Common myeloid progenitor, CD34-positive (primary cell): ENCODE data around the gene A4GALT. TPM values are rescaled to one million over a fixed set of nuclear protein-coding genes. Genes with fewer than 3 reads are reported as not detected.

ENCODE experiments used
- CTCF ChIA-PET: fragments of 350-600 bp; sonication (Branson Sonifier 250); formaldehyde crosslinking; loops from one replicate; lab custom pipeline; 2021; ENCODE audit warnings: antibody characterized with exemption; lab: Charles Lee
- POLR2A ChIA-PET: fragments of 350-600 bp; sonication (Branson Sonifier 250); formaldehyde crosslinking; loops from one replicate; lab custom pipeline; 2021; ENCODE audit warnings: antibody characterized with exemption; lab: Charles Lee
- DNase-seq, 3 donors: peaks; one replicate each; pipeline versions ENCODE4 v3.0.0 to v3.0.0-alpha.2; 2013
- H3K27ac ChIP-seq, 2 experiments: 1 replicate in 1 of 2; 2 replicates in 1 of 2; pipeline ENCODE4 v1.7.0; 2013; ENCODE audit warnings: inconsistent platforms in 2 of 2, low read length in 2 of 2, mild to moderate bottlenecking in 2 of 2, low read depth in 1 of 2, moderate library complexity in 1 of 2; ENCODE audit not compliant: severe bottlenecking in 2 of 2, insufficient read depth in 1 of 2, poor library complexity in 1 of 2
- H3K27me3 ChIP-seq, 5 experiments: replicated peaks in 2 of 5; 1 replicate in 3 of 5; 2 replicates in 2 of 5; pipeline versions ENCODE4 v1.6.1 to v1.7.0; 2013; ENCODE audit warnings: low read length in 4 of 5, mild to moderate bottlenecking in 2 of 5, moderate library complexity in 2 of 5, inconsistent platforms in 1 of 5; ENCODE audit not compliant: insufficient read depth in 5 of 5, control insufficient read depth in 4 of 5
- H3K36me3 ChIP-seq, 4 experiments: 1 replicate in 2 of 4; 2 replicates in 2 of 4; pipeline versions ENCODE4 v1.6.1 to v1.7.0; 2013; ENCODE audit warnings: low read length in 3 of 4, control low read depth in 1 of 4, mild to moderate bottlenecking in 1 of 4; ENCODE audit not compliant: control insufficient read depth in 4 of 4, insufficient read depth in 4 of 4
- H3K4me1 ChIP-seq, 4 experiments: 1 replicate in 3 of 4; 2 replicates in 1 of 4; pipeline versions ENCODE4 v1.6.1 to v1.7.1; 2013; ENCODE audit warnings: low read length in 3 of 4, mild to moderate bottlenecking in 3 of 4, control low read depth in 1 of 4, inconsistent platforms in 1 of 4, moderate library complexity in 1 of 4; ENCODE audit not compliant: control insufficient read depth in 4 of 4, insufficient read depth in 4 of 4; ENCODE audit errors: control extremely low read depth in 1 of 4
- H3K4me3 ChIP-seq, 7 experiments: 1 replicate in 4 of 7; 2 replicates in 3 of 7; pipeline versions ENCODE4 v1.5.1 to v1.7.0; 2013; ENCODE audit warnings: mild to moderate bottlenecking in 7 of 7, low read length in 6 of 7, moderate library complexity in 6 of 7, inconsistent platforms in 2 of 7, low read depth in 2 of 7, control low read depth in 1 of 7; ENCODE audit not compliant: insufficient read depth in 4 of 7, control insufficient read depth in 1 of 7; ENCODE audit errors: extremely low read depth in 1 of 7
- H3K9me3 ChIP-seq, 5 experiments: 1 replicate in 4 of 5; 2 replicates in 1 of 5; pipeline versions ENCODE4 v1.6.1 to v1.7.1; 2013; ENCODE audit warnings: low read length in 4 of 5, mild to moderate bottlenecking in 2 of 5, inconsistent platforms in 1 of 5, low read depth in 1 of 5, moderate library complexity in 1 of 5; ENCODE audit not compliant: control insufficient read depth in 4 of 5, insufficient read depth in 2 of 5; ENCODE audit errors: control extremely low read depth in 1 of 5
- WGBS: methylation state at CpG from one replicate; pipeline ENCODE4 v1.1.5; 2013; ENCODE audit not compliant: insufficient coverage; 5-methylcytosine and 5-hydroxymethylcytosine counted together
- polyA plus RNA-seq: library from polyadenylated mRNA; unstranded; fragments of 120-200 nt; gene quantifications from one replicate; pipeline ENCODE4 v1.2.1, GENCODE V29; 2013

Gene A4GALT
- 0.21 TPM for polyA plus RNA-seq

GRCh38 chr22:42720263-42721044 lies at the start of gene A4GALT:
Gene A4GALT (minus strand): TSS chr22:42720870. CDS start chr22:42693951, 26,919 bp downstream.
- no peak within 1 kb of the TSS for H3K27ac ChIP-seq

GRCh38 chr22:42770448-42770726 lies 49.7 kb upstream of the A4GALT start:
- no peaks in the 10 kb centered on the region for H3K27me3 ChIP-seq
- H3K27ac ChIP-seq: no peak overlapping the region
- CTCF ChIA-PET: interaction anchor here (1.1 kb wide), 1 partner anchor 9 kb away, joined by 3 read pairs; no protein-coding TSS in a partner anchor
- POLR2A ChIA-PET: interaction anchor here (0.8 kb wide), 1 partner anchor 47 kb away, joined by 6 read pairs; no protein-coding TSS in a partner anchor
- H3K4me3 ChIP-seq: no peak overlapping the region
- H3K9me3 ChIP-seq: no peaks in the 10 kb centered on the region
- WGBS: 98% methylated on average over 4 of the region's 4 CpGs
- peaks cover 0 to 14% (median 7%) of the 10 kb centered on the region in 4 experiments for H3K4me1 ChIP-seq
- H3K36me3 ChIP-seq: no peaks in the 10 kb centered on the region
- no peak for DNase-seq

More at GRCh38 chr22:42720263-42721044, at the start of gene A4GALT:
- peak in 1 of 3 donors; percentile 41 for DNase-seq
- POLR2A ChIA-PET: no interaction called here
- CTCF ChIA-PET: interaction anchor here (1.1 kb wide), 1 partner anchor 129 kb away, joined by 3 read pairs; no protein-coding TSS in a partner anchor
- 1% methylated on average over 86 of the region's 104 CpGs for WGBS
- Histone ChIP-seq H3K36me3 (no peaks in the 10 kb centered on the region), H3K9me3 (no peaks in the 10 kb centered on the region), H3K4me1 (peaks cover 0 to 19% (median 16%) of the 10 kb centered on the region in 4 experiments), H3K4me3 (peak within 1 kb of the TSS in 6 of 7 experiments; percentile 19 to 66 (median 51)), H3K27me3 (peaks cover 9 to 59% (median 24%) of the 10 kb centered on the region in 5 experiments)

GRCh38 chr22:42769574-42770447 lies 49.1 kb upstream of the A4GALT start:
- Histone ChIP-seq H3K36me3 (no peaks in the 10 kb centered on the region), H3K4me1 (peaks cover 0 to 14% (median 7%) of the 10 kb centered on the region in 4 experiments), H3K4me3 (peak overlapping the region in 1 of 7 experiments; percentile 5), H3K27me3 (no peaks in the 10 kb centered on the region), H3K9me3 (no peaks in the 10 kb centered on the region), H3K27ac (no peak overlapping the region)
- WGBS: 77% methylated on average over 43 of the region's 50 CpGs
- ChIA-PET CTCF (no interaction called here), POLR2A (interaction anchor here (0.8 kb wide), 1 partner anchor 46 kb away, joined by 6 read pairs; no protein-coding TSS in a partner anchor)
- DNase-seq: no peak

- H3K9me3 ChIP-seq: no peaks in the 10 kb centered on the region
- CTCF ChIA-PET: no interaction called here
- no peak overlapping the region for H3K4me3 ChIP-seq
- 98% methylated on average over 9 of the region's 11 CpGs for WGBS
- H3K36me3 ChIP-seq: no peaks in the 10 kb centered on the region
- no peak for DNase-seq
- H3K27ac ChIP-seq: no peak overlapping the region
- POLR2A ChIA-PET: no interaction called here
- H3K4me1 ChIP-seq: peaks cover 0 to 14% (median 7%) of the 10 kb centered on the region in 4 experiments
- no peaks in the 10 kb centered on the region for H3K27me3 ChIP-seq
Observed at GRCh38 chr22:42769238-42769573, 48.5 kb upstream of the A4GALT start.

GRCh38 chr22:42768385-42769035 lies 47.8 kb upstream of the A4GALT start:
- no peaks in the 10 kb centered on the region for H3K9me3 ChIP-seq
- H3K27ac ChIP-seq: no peak overlapping the region
- no peak for DNase-seq
- ChIA-PET POLR2A (no interaction called here), CTCF (interaction anchor here (1.1 kb wide), 1 partner anchor 115 kb away, joined by 4 read pairs; no protein-coding TSS in a partner anchor)
- H3K36me3 ChIP-seq: no peaks in the 10 kb centered on the region
- 100% methylated on average over 10 of the region's 22 CpGs for WGBS
- H3K27me3 ChIP-seq: no peaks in the 10 kb centered on the region
- peaks cover 0 to 14% (median 7%) of the 10 kb centered on the region in 4 experiments for H3K4me1 ChIP-seq
- H3K4me3 ChIP-seq: no peak overlapping the region

- WGBS: 50% methylated on average over 5 of the region's 8 CpGs
- no peaks in the 10 kb centered on the region for H3K9me3 ChIP-seq
- ChIA-PET CTCF (no interaction called here), POLR2A (no interaction called here)
- H3K4me3 ChIP-seq: no peak overlapping the region
- H3K4me1 ChIP-seq: peaks cover 0 to 8% (median 5%) of the 10 kb centered on the region in 4 experiments
- H3K27ac ChIP-seq: no peak overlapping the region
- peak in 2 of 3 donors; percentile 62 to 79 for DNase-seq
- no peaks in the 10 kb centered on the region for H3K27me3 ChIP-seq
- H3K36me3 ChIP-seq: no peaks in the 10 kb centered on the region
Observed at GRCh38 chr22:42766860-42767259, 46.2 kb upstream of the A4GALT start.
